ENCODE data around the gene GSC. TPM values are rescaled to one million over a fixed set of nuclear protein-coding genes. Genes with fewer than 3 reads are reported as not detected.
"Not testable (repeated sequence)": the region's sequence is repeated elsewhere in the genome, so short reads cannot be mapped to it uniquely, and the experiment has no call there.

The GSC gene
- total RNA-seq, 1 experiment from 2014 or later, result not detected

DNA sequence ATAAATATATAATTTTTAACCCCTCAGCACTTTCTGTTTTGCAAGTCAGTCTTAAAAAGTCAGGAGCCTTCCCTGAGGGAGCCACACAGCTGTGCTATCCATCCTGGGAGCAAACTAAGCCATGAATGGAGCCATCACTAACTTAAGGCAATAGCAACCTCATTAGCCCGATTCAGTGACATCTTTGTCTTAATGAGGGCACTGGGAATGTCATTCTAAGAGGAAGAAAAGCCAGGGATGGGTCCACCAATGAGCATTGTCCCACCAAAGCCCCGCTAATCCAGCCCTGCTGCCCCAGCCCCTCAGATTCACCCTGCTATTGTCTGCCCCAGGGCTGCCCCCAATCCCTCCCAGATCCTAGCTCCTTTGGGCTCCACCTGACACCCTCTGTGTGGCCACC, 19.5 kb downstream of the GSC start:
- in situ Hi-C loops (cut with HindIII; ENCODE audit: low sequenced_read_pairs), result no loop called here

DNA sequence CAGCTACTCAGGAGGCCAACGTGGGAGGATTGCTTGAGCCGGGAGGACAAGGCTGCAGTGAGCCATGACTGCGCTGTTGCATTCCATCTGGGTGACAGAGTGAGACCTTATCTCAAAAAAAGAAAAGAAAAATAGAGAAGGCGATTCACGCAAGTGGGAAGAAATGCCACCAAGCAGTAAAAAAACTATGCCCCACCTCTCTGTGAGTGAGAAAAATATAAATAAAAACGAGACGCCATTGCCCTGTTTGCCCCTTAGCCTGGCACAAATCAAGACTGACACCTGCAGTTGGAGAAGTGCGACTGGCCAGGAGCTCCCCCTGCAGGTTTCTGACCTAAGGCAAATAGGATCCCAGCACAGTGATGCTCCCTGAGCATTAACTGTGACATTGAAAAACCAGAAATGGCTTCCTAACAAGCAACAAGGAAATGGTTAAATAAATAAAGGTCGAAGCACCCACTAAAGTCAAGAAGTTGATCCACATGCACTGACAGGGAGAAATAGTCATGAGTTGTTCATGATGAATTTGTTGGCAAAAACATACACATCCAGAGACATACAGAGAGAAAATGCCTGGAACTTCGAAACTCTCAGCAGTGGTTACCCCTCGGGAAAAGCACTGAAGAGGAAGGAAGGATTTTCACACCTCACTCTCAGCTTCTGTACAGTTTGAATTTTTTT, 21.1 kb downstream of the GSC start:
- in situ Hi-C loops (cut with HindIII; ENCODE audit: low sequenced_read_pairs), result no loop called here
- DNase-seq (ENCODE audit: low spot score), result peak; percentile 21

More for the DNA sequence above, 19.5 kb downstream of the GSC start:
- no peak for DNase-seq (ENCODE audit: low spot score)

GRCh38 chr14:94747739-94748138, 22.2 kb downstream of the GSC start:
- in situ Hi-C loops (cut with HindIII; ENCODE audit: low sequenced_read_pairs), result no loop called here
- no peak for DNase-seq (ENCODE audit: low spot score)

DNA sequence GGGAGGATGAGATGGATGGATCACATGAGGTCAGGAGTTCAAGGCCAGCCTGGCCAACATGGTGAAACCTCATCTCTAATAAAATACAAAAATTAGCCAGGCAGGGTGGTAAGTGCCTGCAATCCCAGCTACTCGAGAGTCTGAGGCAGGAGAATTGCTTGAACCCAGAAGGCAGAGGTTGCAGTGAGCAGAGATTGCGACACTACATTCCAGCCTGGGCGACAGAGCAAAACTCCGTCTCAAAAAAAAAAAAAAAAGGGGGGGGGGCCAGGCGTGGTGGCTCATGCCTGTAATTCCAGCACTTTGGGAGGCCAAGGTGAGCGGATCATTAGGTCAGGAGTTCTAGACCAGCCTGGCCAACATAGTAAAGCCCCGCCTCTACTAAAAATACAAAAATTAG, 22.8 kb downstream of the GSC start:
- DNase-seq (ENCODE audit: low spot score); in situ Hi-C loops (cut with HindIII; ENCODE audit: low sequenced_read_pairs): not testable (repeated sequence)

GRCh38 chr14:94746131-94746530, 23.8 kb downstream of the GSC start:
- DNase-seq (ENCODE audit: low spot score), result no peak
- in situ Hi-C loops (cut with HindIII; ENCODE audit: low sequenced_read_pairs), result no loop called here

GRCh38 chr14:94738751-94739150, 31.2 kb downstream of the GSC start:
- no peak for DNase-seq (ENCODE audit: low spot score)
- in situ Hi-C loops (cut with HindIII; ENCODE audit: low sequenced_read_pairs), result no loop called here

DNA sequence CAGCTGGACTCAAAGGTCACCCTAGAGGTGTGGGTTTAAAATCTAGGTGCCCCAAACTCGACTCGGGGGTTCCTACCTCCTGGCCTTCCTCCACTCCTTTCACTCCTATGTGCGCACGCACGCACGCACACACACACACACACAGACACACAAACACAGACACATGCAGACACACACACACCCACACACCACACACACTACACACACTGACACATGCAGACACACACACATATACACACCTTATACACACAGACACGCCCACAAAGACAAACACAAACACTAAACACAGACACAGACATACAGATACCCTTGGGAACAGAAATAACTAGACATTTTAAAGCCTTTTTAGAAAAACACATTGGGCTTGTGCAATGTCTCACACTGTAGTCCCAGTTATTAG, 31.8 kb downstream of the GSC start:
- in situ Hi-C loops (cut with HindIII; ENCODE audit: low sequenced_read_pairs), result no loop called here
- DNase-seq (ENCODE audit: low spot score), result no peak

DNA sequence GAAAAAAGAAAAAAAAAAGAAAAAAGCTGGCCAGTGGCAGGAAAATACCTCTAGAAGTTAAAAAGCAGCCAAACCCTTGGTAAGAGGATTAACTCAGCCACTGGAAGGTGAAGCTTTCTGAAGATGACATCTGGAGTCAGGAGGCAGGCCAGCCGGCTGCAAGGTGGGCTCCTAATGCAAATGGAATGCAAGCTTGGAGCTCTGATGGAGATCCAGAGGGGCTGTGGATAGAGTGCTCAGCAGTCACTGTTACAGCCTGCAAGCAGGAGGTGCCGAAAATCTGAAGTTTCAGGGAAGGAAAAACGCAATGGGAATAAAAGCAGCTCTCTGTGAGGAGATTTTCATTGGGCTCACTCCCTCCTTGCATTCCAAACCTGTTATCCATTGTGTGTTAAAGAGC, 41.0 kb downstream of the GSC start:
- no peak for DNase-seq (ENCODE audit: low spot score)
- in situ Hi-C loops (cut with HindIII; ENCODE audit: low sequenced_read_pairs), result no loop called here

DNA sequence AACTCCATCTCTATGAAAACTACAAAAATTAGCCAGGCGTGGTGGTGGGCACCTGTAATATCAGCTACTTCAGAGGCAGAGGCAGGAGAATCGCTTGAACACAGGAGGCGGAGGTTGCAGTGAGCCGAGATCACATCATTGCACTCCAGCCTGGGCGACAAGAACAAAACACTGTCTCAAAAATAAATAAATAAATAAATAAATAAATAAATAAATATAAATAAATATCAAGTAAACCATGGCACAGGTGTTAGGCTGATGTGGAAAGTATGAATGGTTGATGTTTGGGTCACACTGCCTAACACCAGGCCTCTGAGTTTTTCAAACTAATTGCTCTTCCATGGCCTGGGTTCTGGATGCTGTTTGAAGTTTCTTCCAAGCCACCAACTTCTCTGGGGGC, 41.5 kb downstream of the GSC start:
- in situ Hi-C loops (cut with HindIII; ENCODE audit: low sequenced_read_pairs), result not testable (repeated sequence)

GRCh38 chr14:94726649-94727048, 43.3 kb downstream of the GSC start:
- DNase-seq (ENCODE audit: low spot score); in situ Hi-C loops (cut with HindIII; ENCODE audit: low sequenced_read_pairs): not testable (repeated sequence)

More for the DNA sequence above, 41.5 kb downstream of the GSC start:
- DNase-seq (ENCODE audit: low spot score), result not testable (repeated sequence)

- in situ Hi-C loops (cut with HindIII; ENCODE audit: low sequenced_read_pairs), result no loop called here
- no peak for DNase-seq (ENCODE audit: low spot score)
Observed at GRCh38 chr14:94724993-94725392, 44.9 kb downstream of the GSC start.

GRCh38 chr14:94722397-94722796, 47.5 kb downstream of the GSC start:
- in situ Hi-C loops (cut with HindIII; ENCODE audit: low sequenced_read_pairs), result no loop called here
- no peak for DNase-seq (ENCODE audit: low spot score)

Other genes starting within 250 kb of the GSC start
- not detected in 2 replicates for gene SERPINA4, start 208.7 kb downstream of the GSC start, total RNA-seq (2014; rRNA removed; shearing (Covaris generic))
- not detected in 2 replicates for gene SERPINA5, start 188.7 kb downstream of the GSC start, total RNA-seq (2014; rRNA removed; shearing (Covaris generic))
- gene SERPINA3, start 157.7 kb downstream of the GSC start, total RNA-seq (2014; rRNA removed; shearing (Covaris generic)), result not detected in 2 replicates